Stimulated activated CD4-positive, alpha-beta T cell treated with anti-CD3 and anti-CD28 coated beads, TNF-alpha, amount 100 ng/mL, for 24 hours (primary cell): ENCODE results near the gene IFT172.
"Not testable (repeated sequence)": the region's sequence is repeated elsewhere in the genome, so short reads cannot be mapped to it uniquely, and the experiment has no call there.

Source experiments
- DNase-seq, 3 experiments: peaks; one replicate each; pipeline ENCODE4 v3.0.0-alpha.2; 2020; ENCODE audit warnings: low read depth in 3 of 3

The IFT172 gene, protein sequence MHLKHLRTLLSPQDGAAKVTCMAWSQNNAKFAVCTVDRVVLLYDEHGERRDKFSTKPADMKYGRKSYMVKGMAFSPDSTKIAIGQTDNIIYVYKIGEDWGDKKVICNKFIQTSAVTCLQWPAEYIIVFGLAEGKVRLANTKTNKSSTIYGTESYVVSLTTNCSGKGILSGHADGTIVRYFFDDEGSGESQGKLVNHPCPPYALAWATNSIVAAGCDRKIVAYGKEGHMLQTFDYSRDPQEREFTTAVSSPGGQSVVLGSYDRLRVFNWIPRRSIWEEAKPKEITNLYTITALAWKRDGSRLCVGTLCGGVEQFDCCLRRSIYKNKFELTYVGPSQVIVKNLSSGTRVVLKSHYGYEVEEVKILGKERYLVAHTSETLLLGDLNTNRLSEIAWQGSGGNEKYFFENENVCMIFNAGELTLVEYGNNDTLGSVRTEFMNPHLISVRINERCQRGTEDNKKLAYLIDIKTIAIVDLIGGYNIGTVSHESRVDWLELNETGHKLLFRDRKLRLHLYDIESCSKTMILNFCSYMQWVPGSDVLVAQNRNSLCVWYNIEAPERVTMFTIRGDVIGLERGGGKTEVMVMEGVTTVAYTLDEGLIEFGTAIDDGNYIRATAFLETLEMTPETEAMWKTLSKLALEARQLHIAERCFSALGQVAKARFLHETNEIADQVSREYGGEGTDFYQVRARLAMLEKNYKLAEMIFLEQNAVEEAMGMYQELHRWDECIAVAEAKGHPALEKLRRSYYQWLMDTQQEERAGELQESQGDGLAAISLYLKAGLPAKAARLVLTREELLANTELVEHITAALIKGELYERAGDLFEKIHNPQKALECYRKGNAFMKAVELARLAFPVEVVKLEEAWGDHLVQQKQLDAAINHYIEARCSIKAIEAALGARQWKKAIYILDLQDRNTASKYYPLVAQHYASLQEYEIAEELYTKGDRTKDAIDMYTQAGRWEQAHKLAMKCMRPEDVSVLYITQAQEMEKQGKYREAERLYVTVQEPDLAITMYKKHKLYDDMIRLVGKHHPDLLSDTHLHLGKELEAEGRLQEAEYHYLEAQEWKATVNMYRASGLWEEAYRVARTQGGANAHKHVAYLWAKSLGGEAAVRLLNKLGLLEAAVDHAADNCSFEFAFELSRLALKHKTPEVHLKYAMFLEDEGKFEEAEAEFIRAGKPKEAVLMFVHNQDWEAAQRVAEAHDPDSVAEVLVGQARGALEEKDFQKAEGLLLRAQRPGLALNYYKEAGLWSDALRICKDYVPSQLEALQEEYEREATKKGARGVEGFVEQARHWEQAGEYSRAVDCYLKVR (N-terminal part only)

DNA sequence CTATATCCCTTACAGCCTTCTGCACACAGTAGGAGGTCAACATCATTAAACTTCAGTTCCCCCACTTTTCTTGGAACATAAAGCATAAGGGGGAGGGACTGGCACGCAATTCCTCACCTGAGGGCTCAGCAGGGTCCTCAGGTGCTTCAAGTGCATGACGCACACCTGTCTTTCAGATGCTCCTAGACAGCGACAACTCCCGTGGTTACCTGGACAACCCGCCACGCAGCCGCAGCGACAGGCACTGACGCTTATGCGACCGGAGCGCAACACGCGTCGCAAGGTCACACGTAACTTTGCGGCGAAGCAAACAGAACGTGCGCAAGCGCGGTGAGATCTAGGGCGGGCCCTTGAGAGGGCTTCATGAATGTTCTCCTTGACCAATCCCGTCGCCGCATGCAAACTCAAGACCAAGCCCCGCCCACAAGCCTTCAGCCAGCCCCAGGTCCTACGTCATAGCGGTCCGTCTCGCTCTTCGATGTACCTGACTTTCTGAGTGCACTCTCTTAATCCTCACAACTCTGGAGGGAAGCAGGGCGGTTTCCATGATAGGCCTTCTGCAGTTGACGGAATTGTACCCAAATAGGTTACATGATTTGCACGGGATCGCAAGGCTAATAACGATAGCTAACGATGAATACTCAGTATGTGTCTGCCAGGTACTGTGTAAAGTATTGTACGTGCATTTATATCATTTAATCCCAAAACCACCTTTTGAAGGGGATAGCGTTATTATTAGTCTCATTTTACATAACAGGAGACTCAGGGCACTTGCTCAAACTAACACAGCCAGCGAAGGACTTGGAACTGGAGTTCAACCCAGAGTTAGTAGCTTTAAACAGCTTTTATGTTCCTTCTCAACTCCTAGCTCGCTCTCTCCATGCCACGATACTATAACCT, at the start of gene IFT172:
IFT172 (minus strand) TSS at position 246 of the 900 bp plus-strand sequence; CDS start at position 156, 90 bp downstream.
- DNase-seq = peak; percentile 96 to 99 (median 98)

DNA sequence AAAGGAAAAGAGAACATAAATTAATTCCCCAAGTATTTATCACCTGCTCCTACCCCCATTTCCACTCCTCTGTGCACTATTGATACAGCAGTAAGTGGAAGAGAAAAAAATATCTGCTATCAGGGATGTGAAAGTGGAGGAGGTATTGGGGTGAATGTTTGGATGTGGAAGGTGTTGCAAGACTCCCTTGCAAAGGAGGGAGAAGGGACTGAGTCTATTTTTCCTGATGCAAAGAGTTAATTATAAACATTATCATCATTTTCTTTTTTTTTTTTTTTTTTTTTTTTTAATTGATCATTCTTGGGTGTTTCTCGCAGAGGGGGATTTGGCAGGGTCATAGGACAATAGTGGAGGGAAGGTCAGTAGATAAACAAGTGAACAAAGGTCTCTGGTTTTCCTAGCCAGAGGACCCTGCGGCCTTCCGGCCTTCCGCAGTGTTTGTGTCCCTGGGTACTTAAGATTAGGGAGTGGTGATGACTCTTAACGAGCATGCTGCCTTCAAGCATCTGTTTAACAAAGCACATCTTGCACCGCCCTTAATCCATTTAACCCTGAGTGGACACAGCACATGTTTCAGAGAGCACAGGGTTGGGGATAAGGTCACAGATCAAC, 49.4 kb upstream of the IFT172 start:
- DNase-seq = not testable (repeated sequence)

DNA sequence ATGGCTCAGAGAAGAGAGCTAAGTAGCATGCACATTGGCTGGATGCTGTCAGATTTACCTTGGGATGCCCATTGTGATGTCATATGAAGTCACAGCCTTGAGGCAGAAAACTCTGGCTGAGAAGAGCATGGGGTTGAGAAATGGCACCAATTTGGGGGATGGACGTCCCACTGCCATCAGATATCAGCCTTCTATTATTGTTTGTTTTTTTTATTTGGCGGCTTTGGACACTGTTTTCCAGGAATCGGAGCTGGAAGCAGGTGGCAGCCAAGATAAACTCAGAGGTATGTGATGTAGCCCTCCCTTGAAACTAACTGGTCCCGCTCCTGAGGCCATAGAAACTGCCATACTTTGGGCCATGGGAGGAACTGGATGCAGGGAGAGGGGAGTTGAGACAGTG, 47.7 kb upstream of the IFT172 start:
- no peak for DNase-seq

DNA sequence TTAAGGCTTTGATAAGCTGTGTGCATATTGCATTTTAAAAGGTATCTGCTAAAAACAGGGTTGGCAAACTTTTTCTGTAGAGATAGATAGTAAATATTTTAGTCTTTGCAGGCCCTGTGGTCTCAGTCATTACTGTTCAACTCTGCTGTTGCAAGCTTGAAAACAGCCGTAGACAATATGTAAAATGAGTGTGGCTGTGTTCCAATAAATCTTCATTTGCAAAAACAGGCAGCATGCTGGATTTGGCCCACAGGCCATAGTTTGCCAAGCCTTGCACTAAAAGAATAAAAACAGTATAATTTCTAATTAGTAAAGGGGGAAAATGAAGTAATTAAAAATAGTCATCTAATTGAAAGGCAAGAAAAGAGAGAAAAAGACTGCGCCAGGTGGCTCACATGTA, 42.4 kb upstream of the IFT172 start:
- no peak for DNase-seq

DNA sequence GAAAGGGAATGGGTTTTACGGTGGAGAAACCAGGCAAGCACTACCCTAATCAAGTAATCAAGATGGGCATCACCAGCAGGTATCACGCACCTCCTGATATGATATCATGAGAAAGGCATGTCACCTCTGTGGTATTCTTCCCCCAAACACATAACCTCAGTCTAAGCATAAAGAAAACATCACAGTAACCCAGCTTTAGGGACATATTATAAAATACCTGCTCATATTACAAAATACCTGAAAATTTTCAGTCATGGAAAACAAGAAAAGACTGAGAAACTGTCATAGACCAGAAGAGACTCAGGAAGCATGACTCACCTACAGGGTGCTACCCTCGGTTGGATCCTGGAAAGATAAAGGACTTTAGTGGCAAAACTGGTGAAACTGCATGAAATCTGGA, 37.6 kb upstream of the IFT172 start:
- no peak for DNase-seq

DNA sequence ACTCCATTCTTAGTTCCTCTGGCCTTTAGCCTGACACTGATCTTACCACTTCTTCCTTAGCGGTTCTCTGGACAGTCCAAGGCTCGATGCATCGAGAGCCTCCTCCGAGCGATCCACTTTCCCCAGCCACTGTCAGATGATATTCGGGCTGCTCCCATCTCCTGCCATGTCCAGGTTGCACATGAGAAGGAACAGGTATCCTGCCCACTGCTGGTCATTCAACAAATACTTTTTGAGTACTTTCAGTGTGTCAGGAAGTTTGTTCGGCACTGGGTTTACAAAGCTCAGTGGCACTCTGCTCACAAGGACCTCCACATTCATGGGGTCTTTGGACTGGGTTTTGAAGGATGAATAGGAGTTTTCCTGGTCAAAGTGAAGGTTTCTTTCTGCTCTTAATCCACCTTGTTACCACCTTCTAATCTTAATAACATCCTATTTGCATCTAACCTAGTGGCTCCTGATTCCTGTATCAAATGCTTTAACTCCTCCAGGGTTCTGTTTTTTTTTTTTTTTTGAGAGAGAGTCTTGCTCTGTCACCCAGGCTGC, 32.9 kb upstream of the IFT172 start:
- DNase-seq = no peak

DNA sequence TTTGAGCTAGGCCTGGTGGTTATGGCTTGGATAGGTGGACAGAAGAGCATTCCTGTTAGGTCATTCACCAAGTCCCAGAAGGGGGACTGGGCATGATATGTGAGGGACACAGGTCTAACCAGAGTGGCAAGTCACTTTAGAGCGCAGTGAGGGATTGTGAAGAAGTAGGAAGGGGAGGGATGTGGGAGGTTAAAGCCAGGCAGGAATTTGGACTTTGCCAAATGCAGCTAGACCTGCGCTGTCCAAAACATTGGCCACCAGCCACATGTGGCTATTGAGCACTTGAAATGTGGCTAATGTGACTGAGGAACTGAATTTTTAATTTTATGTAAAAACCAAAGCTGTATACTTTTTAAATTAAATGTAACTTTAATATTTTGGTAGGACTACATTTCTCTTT, 30.8 kb upstream of the IFT172 start:
- DNase-seq = no peak

DNA sequence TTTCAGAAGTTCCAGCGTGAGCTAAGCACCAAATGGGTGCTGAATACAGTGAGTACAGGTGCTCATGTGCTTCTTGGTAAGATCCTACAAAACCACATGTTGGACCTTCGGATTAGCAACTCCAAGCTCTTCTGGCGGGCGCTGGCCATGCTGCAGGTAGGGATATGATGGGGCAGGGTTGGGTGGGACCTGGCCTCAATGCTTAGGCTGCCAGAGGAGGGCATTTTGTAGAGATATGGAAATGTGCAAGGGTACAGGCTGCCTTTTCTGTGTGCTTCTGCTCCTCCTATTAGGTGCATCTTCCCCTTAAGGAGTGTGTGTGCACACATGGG, 29.2 kb upstream of the IFT172 start:
- DNase-seq = no peak

DNA sequence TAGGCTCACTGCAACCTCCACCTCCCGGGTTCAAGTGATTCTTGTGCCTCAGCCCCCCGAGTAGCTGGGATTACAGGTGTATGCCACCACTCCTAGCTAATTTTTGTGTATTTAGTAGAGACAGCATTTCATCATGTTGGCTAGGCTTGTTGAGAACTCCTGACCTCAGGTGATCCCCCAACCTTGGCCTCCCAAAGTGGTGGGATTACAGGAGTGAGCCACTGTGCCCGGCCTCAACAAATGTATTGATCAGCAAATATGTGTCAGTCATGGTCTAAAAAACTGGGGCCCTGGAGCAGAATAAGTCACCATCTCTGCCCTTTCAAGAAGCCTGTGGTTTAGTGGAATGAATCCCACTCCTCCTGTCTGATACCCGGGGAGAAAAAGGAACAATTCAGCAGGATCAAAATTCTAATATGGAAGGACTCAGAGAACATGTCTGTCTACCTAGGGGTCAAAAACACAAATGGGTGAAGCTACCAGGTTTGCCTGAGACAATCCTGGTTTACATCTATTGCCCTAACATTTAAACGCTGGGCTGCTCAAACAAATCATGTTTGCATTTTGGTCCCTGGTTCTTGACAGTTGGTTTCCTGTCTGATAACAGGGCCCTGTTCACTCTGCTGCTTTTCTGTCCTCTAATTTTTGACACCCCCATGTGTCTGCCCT, 28.7 kb upstream of the IFT172 start:
- DNase-seq = no peak

DNA sequence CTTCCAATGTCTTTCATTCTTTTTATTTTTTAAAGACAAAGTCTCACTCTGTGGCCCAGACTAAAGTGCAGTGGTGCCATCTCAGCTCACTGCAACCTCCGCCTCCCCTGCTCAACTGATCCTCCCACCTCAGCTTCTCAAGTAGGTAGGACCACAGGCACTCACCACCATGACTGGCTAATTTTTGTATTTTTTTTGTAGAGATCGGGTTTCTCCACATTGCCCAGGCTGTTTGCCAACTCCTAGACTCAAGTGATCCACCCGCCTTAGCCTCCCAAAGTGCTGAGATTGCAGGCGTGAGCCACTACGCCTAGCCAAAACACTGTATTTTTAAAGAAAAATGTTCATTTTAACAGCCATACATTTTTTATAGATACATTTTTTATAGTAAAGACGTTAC, 19.8 kb upstream of the IFT172 start:
- DNase-seq = no peak

DNA sequence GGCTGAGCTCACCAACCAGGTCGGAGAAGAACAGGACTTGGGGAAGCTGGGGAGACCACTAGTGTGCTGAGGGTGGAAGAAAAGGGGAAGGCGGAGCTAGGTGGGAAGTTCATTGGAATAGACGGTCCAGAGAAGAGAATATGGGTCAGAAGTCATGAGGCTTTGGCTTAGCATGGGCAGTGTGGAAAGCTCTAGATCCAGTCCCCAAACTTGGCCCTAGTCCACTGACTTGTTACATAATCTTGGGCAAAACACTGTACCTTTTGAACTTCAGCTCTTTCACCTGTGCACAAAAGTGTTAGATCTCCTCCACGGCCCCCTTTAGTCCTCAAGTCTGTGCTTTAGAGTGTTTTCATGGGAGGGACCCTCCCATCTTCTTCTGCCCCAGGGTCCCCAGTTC, 17.8 kb upstream of the IFT172 start:
- no peak for DNase-seq

DNA sequence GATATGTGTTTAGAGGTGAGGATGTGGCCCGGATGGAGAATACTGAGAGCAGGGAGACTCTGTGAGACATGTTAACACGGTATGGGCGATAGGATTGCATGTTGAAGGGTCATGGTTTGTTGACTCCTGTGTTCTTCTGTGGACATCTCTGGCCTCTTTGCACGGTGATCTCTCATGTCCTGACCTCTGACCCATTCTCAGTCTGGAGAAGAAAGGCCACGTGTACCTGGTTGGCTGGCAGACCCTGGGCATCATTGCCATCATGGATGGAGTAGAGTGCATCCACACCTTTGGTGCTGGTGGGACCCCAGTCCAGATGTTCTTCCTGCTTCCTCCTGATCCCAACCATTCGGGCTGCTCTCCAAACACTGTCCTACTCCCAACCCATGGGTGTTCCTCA, 17.0 kb upstream of the IFT172 start:
- no peak for DNase-seq

DNA sequence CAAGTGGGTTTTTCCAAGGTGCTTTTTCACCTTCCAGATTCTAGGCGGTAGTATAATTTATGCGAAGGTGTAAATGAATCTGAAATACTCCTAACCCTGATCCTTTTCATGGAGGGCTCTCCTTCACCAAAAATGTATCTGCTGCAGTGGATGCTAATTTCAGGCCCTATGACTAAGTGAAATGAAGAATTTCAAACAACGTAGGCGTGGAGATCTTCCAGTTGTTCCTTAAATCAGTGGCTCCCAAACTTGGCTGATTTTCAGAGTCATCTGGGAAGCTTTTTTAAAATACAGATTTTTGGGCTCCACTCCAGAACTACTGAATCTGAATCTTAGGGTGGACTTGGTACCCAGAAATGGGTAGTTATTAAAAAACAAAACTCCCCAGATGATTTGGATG, 12.6 kb upstream of the IFT172 start:
- DNase-seq = no peak

DNA sequence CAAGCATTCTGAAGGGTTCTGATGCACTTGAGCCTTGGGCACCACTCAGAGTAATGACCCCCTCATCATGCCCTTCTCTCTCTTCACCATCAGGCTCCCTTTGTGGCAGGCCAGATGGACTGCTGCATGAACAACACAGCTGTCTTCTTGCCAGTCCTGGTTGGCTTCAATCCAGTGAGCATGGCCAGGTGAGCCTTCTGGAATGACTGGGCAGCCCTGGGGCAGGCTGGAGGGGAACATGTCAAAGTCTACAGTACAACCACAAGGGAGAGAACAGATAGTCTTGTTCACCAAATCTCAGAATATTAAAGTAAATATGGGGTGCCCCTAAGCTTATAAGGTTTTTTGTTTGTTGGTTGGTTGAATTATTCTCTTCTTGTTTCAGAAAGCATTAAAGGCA, 11.5 kb upstream of the IFT172 start:
- DNase-seq = no peak

DNA sequence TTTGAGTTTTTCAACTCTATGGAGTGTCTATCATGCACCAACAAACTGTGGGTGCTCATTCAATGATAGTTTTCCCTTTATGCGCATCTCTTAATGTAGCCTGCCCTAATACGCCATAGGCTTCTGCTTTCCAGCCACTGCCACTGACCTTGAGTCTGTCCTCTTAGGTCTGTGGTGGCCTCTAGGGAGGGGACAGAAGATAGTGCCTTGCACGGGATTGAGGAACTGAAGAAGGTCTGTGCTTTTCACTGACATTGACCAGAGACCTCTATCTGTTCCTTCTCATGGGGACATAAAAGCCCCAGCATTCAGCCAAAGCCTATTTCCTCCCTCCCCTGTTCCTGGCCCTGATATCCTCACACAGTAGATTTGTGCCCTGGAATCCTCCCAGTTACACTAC, 9.4 kb upstream of the IFT172 start:
- no peak for DNase-seq

DNA sequence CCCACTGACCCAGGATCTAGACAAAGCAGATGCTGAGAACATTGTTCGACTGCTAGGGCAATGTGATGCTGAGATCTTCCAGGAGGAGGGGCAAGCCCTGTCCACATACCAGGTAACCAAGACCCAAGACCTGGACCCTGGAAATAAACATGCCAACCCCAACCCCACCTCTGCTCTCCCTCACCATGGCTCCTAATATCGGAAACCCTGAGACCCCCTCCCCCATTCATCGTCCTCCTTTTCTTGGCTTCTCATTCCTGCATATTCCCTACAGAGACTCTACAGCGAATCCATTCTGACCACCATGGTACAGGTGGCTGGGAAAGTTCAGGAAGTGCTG, 7.7 kb upstream of the IFT172 start:
- no peak for DNase-seq

DNA sequence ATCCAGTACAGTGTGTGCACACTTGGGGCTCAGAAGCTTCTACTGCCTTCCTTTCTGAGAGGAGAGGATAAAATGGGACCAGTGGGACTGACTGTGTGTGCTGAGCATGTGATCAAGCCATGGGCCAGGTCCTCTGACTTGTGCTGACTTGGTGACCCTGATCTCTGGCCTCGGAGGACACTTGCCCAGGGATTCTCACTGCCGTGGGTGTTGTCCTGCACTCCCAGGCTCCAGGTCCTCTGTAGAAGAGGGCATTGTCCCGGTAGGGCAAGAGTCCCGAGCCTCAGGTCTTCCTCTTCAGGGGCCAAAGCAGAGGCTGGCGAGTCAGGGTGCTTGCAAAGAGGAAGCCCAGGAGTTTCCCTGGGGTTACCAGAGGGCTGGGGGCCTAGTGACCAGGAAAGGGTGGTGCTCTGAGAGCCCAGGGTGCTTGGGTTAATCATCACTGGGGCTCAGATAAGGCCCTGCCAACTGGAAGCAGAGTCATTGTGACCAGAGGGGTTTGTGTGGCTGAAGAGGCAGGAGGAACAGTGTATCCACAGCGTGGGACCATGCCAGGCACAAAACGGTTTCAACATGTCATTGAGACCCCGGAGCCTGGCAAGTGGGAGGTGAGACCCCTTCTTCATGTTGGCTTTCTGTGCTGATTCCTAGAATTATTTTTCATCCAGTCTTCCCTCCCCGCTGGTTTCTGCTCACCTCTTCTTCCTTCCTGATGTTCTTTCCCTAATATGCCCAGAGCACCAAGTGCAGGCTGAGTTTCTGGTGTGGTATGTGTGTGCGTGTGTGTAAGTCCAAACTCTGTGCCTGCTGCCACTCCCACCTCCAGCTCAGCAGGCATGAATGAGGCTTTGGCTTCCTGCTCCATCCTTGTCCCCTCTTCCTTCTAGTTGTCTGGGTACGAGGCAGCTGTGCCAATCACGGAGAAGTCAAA, 7.1 kb upstream of the IFT172 start, which contains the start of gene GCKR:
GCKR (plus strand) TSS at position 483 of the 931 bp plus-strand sequence; CDS start at position 549, 66 bp downstream.
- no peak for DNase-seq

DNA sequence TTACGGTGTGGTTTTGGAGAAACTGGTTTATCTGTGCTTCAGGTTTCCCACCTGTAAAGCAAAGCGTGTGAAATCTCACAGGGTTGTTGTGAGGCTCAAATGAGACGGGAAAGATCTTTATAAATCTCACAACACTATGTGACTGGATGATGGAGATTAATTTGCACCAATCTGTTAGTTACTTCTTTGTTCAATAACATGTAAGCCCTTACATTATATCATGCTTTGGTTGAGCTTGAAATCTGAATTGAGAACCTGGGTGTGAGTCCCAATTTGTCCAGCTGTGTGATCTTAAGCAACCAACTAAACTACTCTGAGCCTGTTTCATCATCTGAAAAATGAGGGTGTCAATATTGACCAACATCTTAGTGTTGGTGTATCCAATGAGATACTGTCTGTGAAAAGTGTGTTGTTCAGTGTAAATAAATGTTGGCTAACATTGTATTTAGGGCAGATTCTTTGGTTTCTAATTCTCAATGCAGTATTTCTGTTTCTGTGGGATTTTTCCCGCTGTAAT, 6.4 kb upstream of the IFT172 start:
- no peak for DNase-seq
